Caki2 (cell line): ENCODE data around the gene RNF43. TPM values are rescaled to one million over a fixed set of nuclear protein-coding genes. Genes with fewer than 3 reads are reported as not detected.

Experiments
- DNase-seq: peaks from one replicate; pipeline ENCODE4 v3.0.0-alpha.2; 2015; ENCODE audit warnings: low read depth
- in situ Hi-C: cut with HindIII; loops from 2 replicates; pipeline ENCODE4 v1.10.0; 2016; ENCODE audit warnings: low sequenced_read_pairs, low pct_unique_long_range_greater_than_20kb, mixed read lengths
- total RNA-seq: library from RNA; depleted of rRNA; stranded (reverse); fragments of >200 nt; shearing (Covaris generic); gene quantifications from 2 replicates; pipeline ENCODE4 v1.2.3, GENCODE V29; 2014; ENCODE audit warnings: low replicate concordance; rRNA removed

Gene RNF43
- total RNA-seq, 1 experiment from 2014 or later, result 2.6 TPM

- DNase-seq, result no peak
- in situ Hi-C loops, result no loop called here
These were observed 44.3 kb downstream of the RNF43 start for GRCh38 chr17:58373003-58373402.

GRCh38 chr17:58371300-58371950 is 45.9 kb downstream of the RNF43 start:
- DNase-seq, result no peak
- in situ Hi-C loops, result no loop called here

GRCh38 chr17:58370716-58371115 is 46.6 kb downstream of the RNF43 start:
- DNase-seq, result no peak
- in situ Hi-C loops, result no loop called here

GRCh38 chr17:58370309-58370708 is 47.0 kb downstream of the RNF43 start:
- in situ Hi-C loops, result no loop called here
- no peak for DNase-seq

- no peak for DNase-seq
- in situ Hi-C loops, result no loop called here
These were observed 47.9 kb downstream of the RNF43 start for GRCh38 chr17:58369214-58370031.

GRCh38 chr17:58368860-58369213 is 48.5 kb downstream of the RNF43 start:
- in situ Hi-C loops, result no loop called here
- DNase-seq, result no peak

Other genes with a start within 250 kb of the RNF43 start
- gene EPX, start 224.8 kb downstream of the RNF43 start, total RNA-seq, result not detected in 2 replicates
- gene MKS1, start 198.3 kb downstream of the RNF43 start, total RNA-seq, result 33.7 and 37.7 TPM in 2 replicates
- gene LPO, start 178.9 kb downstream of the RNF43 start, total RNA-seq, result not detected in 2 replicates
- gene MPO, start 136.6 kb downstream of the RNF43 start, total RNA-seq, result not detected in 2 replicates
- gene TSPOAP1, start 88.7 kb downstream of the RNF43 start, total RNA-seq, result not detected in 2 replicates
- gene SUPT4H1, start 65.3 kb downstream of the RNF43 start, total RNA-seq, result 54.4 and 57.4 TPM in 2 replicates
- not detected in 2 replicates for gene HSF5, start 70.9 kb upstream of the RNF43 start, total RNA-seq
- gene MTMR4, start 97.1 kb upstream of the RNF43 start, total RNA-seq, result 13.4 and 25.7 TPM in 2 replicates